GM18499 (cell line): ENCODE measurements around the gene TBC1D32.
A peak's percentile ranks its signal among the peaks of the same experiment; 100 is the strongest.
"Not testable (repeated sequence)": the region's sequence is repeated elsewhere in the genome, so short reads cannot be mapped to it uniquely, and the experiment has no call there.

Source experiments
- ATAC-seq: cut with Tn5 transposase; IDR thresholded peaks from one replicate; pipeline ENCODE4 v1.9.1; 2021; ENCODE audit warnings: moderate number of reproducible peaks; ENCODE audit not compliant: insufficient read depth, unreplicated experiment

TBC1D32 gene

GRCh38 chr6:121334299-121335086 is at the start of gene TBC1D32:
TSS of gene TBC1D32 (minus strand) at chr6:121334480. CDS start at chr6:121334430, 50 bp downstream.
- peak; percentile 76 for ATAC-seq

- ATAC-seq = no peak
Observed at GRCh38 chr6:121383478-121383877, 49.2 kb upstream of the TBC1D32 start.

GRCh38 chr6:121382467-121383121 is 48.3 kb upstream of the TBC1D32 start:
- no peak for ATAC-seq

GRCh38 chr6:121376411-121376810 is 42.1 kb upstream of the TBC1D32 start:
- ATAC-seq = no peak

GRCh38 chr6:121374219-121374618 is 39.9 kb upstream of the TBC1D32 start:
- not testable (repeated sequence) for ATAC-seq

- ATAC-seq = no peak
Observed at GRCh38 chr6:121365536-121366521, 31.5 kb upstream of the TBC1D32 start.

- no peak for ATAC-seq
Observed at GRCh38 chr6:121356575-121356974, 22.3 kb upstream of the TBC1D32 start.

GRCh38 chr6:121354764-121355163 is 20.5 kb upstream of the TBC1D32 start:
- no peak for ATAC-seq

- no peak for ATAC-seq
Observed at GRCh38 chr6:121352941-121353340, 18.7 kb upstream of the TBC1D32 start.

GRCh38 chr6:121351916-121352315 is 17.6 kb upstream of the TBC1D32 start:
- ATAC-seq = no peak

GRCh38 chr6:121349596-121349995 is 15.3 kb upstream of the TBC1D32 start:
- no peak for ATAC-seq

- ATAC-seq = no peak
Observed at GRCh38 chr6:121347484-121347883, 13.2 kb upstream of the TBC1D32 start.

GRCh38 chr6:121344539-121344938 is 10.3 kb upstream of the TBC1D32 start:
- ATAC-seq = no peak

GRCh38 chr6:121339639-121340226 is 5.5 kb upstream of the TBC1D32 start:
- no peak for ATAC-seq

GRCh38 chr6:121338956-121339355 is 4.7 kb upstream of the TBC1D32 start:
- no peak for ATAC-seq

GRCh38 chr6:121338366-121338765 is 4.1 kb upstream of the TBC1D32 start:
- ATAC-seq = no peak

- ATAC-seq = no peak
Observed at GRCh38 chr6:121335087-121336008, 1.1 kb upstream of the TBC1D32 start.

GRCh38 chr6:121333694-121334093 is 586 bp downstream of the TBC1D32 start:
- not testable (repeated sequence) for ATAC-seq

- ATAC-seq = no peak
Observed at GRCh38 chr6:121333196-121333595, 1.1 kb downstream of the TBC1D32 start.
